ENCODE data around the gene FAM149B1.

Gene FAM149B1

GRCh38 chr10:73131913-73132686 is 35.8 kb upstream of the FAM149B1 start:
- H3K79me2 ChIP-seq (ENCODE audit: control insufficient read depth, insufficient read depth, low read length), result no peaks in the 10 kb centered on the region
- H2BK120ac ChIP-seq (ENCODE audit: low read depth, low read length), result no peak overlapping the region
- H3K56ac ChIP-seq (ENCODE audit: low read length), result no peak overlapping the region
- DNase-seq, result no peak
- no peak overlapping the region for H3K4ac ChIP-seq (ENCODE audit: low read depth, low read length)
- H3K27me3 ChIP-seq (ENCODE audit: insufficient read depth, low read length, poor library complexity), result no peaks in the 10 kb centered on the region
- no peak overlapping the region for H4K5ac ChIP-seq (ENCODE audit: low read length)
- H3K18ac ChIP-seq (ENCODE audit: low read length), result no peak overlapping the region
- no peak overlapping the region for H2BK15ac ChIP-seq (replicated peaks; ENCODE audit: low read depth)
- no peak overlapping the region for H2AK5ac ChIP-seq (ENCODE audit: low read length)
- H3K79me1 ChIP-seq (ENCODE audit: low read length), result no peaks in the 10 kb centered on the region
- H3K4me1 ChIP-seq (ENCODE audit: control insufficient read depth, low read depth, low read length), result no peaks in the 10 kb centered on the region
- H3K36me3 ChIP-seq (ENCODE audit: control insufficient read depth, insufficient read depth, low read length), result peaks cover 12% of the 10 kb centered on the region
- no peak overlapping the region for H3K4me2 ChIP-seq (ENCODE audit: low read length)
- H3K4me3 ChIP-seq (ENCODE audit: low read length), result no peak overlapping the region
- no peak overlapping the region for H3K27ac ChIP-seq (ENCODE audit: low read depth, low read length)
- no peak overlapping the region for H3K9ac ChIP-seq (ENCODE audit: low read length)
- H4K8ac ChIP-seq (ENCODE audit: low read depth, low read length), result no peak overlapping the region
- WGBS (ENCODE audit: extremely low coverage, insufficient coverage, low lambda C conversion rate), result no CpG with 5 or more reads among the region's 2 CpGs
- no peak overlapping the region for H2BK5ac ChIP-seq (ENCODE audit: low read length)
- no peak overlapping the region for H3K23ac ChIP-seq (ENCODE audit: low read length)

GRCh38 chr10:73134727-73135126 is 33.2 kb upstream of the FAM149B1 start:
- H3K23ac ChIP-seq (ENCODE audit: low read length), result no peak overlapping the region
- no peak overlapping the region for H3K56ac ChIP-seq (ENCODE audit: low read length)
- H3K9ac ChIP-seq (ENCODE audit: low read length), result no peak overlapping the region
- no peak overlapping the region for H3K4ac ChIP-seq (ENCODE audit: low read depth, low read length)
- H3K4me2 ChIP-seq (ENCODE audit: low read length), result no peak overlapping the region
- H3K79me2 ChIP-seq (ENCODE audit: control insufficient read depth, insufficient read depth, low read length), result no peaks in the 10 kb centered on the region
- H3K4me3 ChIP-seq (ENCODE audit: low read length), result no peak overlapping the region
- no peaks in the 10 kb centered on the region for H3K27me3 ChIP-seq (ENCODE audit: insufficient read depth, low read length, poor library complexity)
- DNase-seq, result no peak
- H2AK5ac ChIP-seq (ENCODE audit: low read length), result no peak overlapping the region
- H4K8ac ChIP-seq (ENCODE audit: low read depth, low read length), result no peak overlapping the region
- H3K18ac ChIP-seq (ENCODE audit: low read length), result no peak overlapping the region
- no peak overlapping the region for H2BK120ac ChIP-seq (ENCODE audit: low read depth, low read length)
- no CpG with 5 or more reads among the region's 3 CpGs for WGBS (ENCODE audit: extremely low coverage, insufficient coverage, low lambda C conversion rate)
- no peaks in the 10 kb centered on the region for H3K4me1 ChIP-seq (ENCODE audit: control insufficient read depth, low read depth, low read length)
- no peak overlapping the region for H2BK15ac ChIP-seq (replicated peaks; ENCODE audit: low read depth)
- H3K27ac ChIP-seq (ENCODE audit: low read depth, low read length), result no peak overlapping the region
- H3K79me1 ChIP-seq (ENCODE audit: low read length), result no peaks in the 10 kb centered on the region
- H3K36me3 ChIP-seq (ENCODE audit: control insufficient read depth, insufficient read depth, low read length), result peaks cover 12% of the 10 kb centered on the region
- H2BK5ac ChIP-seq (ENCODE audit: low read length), result no peak overlapping the region
- H4K5ac ChIP-seq (ENCODE audit: low read length), result no peak overlapping the region

- DNase-seq, result no peak
- Histone ChIP-seq H3K27ac (ENCODE audit: low read depth, low read length) (no peak overlapping the region), H3K79me1 (ENCODE audit: low read length) (no peaks in the 10 kb centered on the region), H3K4me1 (ENCODE audit: control insufficient read depth, low read depth, low read length) (no peaks in the 10 kb centered on the region), H3K9ac (ENCODE audit: low read length) (no peak overlapping the region), H4K8ac (ENCODE audit: low read depth, low read length) (no peak overlapping the region), H3K4me2 (ENCODE audit: low read length) (no peak overlapping the region), H3K4me3 (ENCODE audit: low read length) (no peak overlapping the region), H3K18ac (ENCODE audit: low read length) (no peak overlapping the region), H3K23ac (ENCODE audit: low read length) (no peak overlapping the region), H2BK5ac (ENCODE audit: low read length) (no peak overlapping the region), H3K56ac (ENCODE audit: low read length) (no peak overlapping the region), H2BK15ac (replicated peaks; ENCODE audit: low read depth) (no peak overlapping the region), H2BK120ac (ENCODE audit: low read depth, low read length) (no peak overlapping the region), H2AK5ac (ENCODE audit: low read length) (no peak overlapping the region), H3K4ac (ENCODE audit: low read depth, low read length) (no peak overlapping the region), H3K27me3 (ENCODE audit: insufficient read depth, low read length, poor library complexity) (no peaks in the 10 kb centered on the region), H4K5ac (ENCODE audit: low read length) (no peak overlapping the region), H3K36me3 (ENCODE audit: control insufficient read depth, insufficient read depth, low read length) (peaks cover 6% of the 10 kb centered on the region), H3K79me2 (ENCODE audit: control insufficient read depth, insufficient read depth, low read length) (no peaks in the 10 kb centered on the region)
- no CpG with 5 or more reads among the region's 2 CpGs for WGBS (ENCODE audit: extremely low coverage, insufficient coverage, low lambda C conversion rate)
Observed at GRCh38 chr10:73136627-73137026, 31.3 kb upstream of the FAM149B1 start.

- H3K23ac ChIP-seq (ENCODE audit: low read length), result no peak overlapping the region
- no peak overlapping the region for H3K4me3 ChIP-seq (ENCODE audit: low read length)
- no peak for DNase-seq
- no peak overlapping the region for H2BK15ac ChIP-seq (replicated peaks; ENCODE audit: low read depth)
- H3K4me2 ChIP-seq (ENCODE audit: low read length), result no peak overlapping the region
- H2BK5ac ChIP-seq (ENCODE audit: low read length), result no peak overlapping the region
- H4K8ac ChIP-seq (ENCODE audit: low read depth, low read length), result no peak overlapping the region
- H3K36me3 ChIP-seq (ENCODE audit: control insufficient read depth, insufficient read depth, low read length), result no peaks in the 10 kb centered on the region
- no CpG with 5 or more reads among the region's 2 CpGs for WGBS (ENCODE audit: extremely low coverage, insufficient coverage, low lambda C conversion rate)
- H3K18ac ChIP-seq (ENCODE audit: low read length), result no peak overlapping the region
- H3K27ac ChIP-seq (ENCODE audit: low read depth, low read length), result no peak overlapping the region
- H3K4ac ChIP-seq (ENCODE audit: low read depth, low read length), result no peak overlapping the region
- no peak overlapping the region for H4K5ac ChIP-seq (ENCODE audit: low read length)
- H3K4me1 ChIP-seq (ENCODE audit: control insufficient read depth, low read depth, low read length), result no peaks in the 10 kb centered on the region
- no peak overlapping the region for H2AK5ac ChIP-seq (ENCODE audit: low read length)
- H2BK120ac ChIP-seq (ENCODE audit: low read depth, low read length), result no peak overlapping the region
- H3K27me3 ChIP-seq (ENCODE audit: insufficient read depth, low read length, poor library complexity), result no peaks in the 10 kb centered on the region
- no peak overlapping the region for H3K9ac ChIP-seq (ENCODE audit: low read length)
- H3K56ac ChIP-seq (ENCODE audit: low read length), result no peak overlapping the region
- H3K79me1 ChIP-seq (ENCODE audit: low read length), result no peaks in the 10 kb centered on the region
- H3K79me2 ChIP-seq (ENCODE audit: control insufficient read depth, insufficient read depth, low read length), result no peaks in the 10 kb centered on the region
Observed at GRCh38 chr10:73139251-73139650, 28.7 kb upstream of the FAM149B1 start.

- Histone ChIP-seq H3K4ac (ENCODE audit: low read depth, low read length) (no peak overlapping the region), H3K4me1 (ENCODE audit: control insufficient read depth, low read depth, low read length) (no peaks in the 10 kb centered on the region), H3K36me3 (ENCODE audit: control insufficient read depth, insufficient read depth, low read length) (no peaks in the 10 kb centered on the region), H3K79me1 (ENCODE audit: low read length) (no peaks in the 10 kb centered on the region), H3K79me2 (ENCODE audit: control insufficient read depth, insufficient read depth, low read length) (no peaks in the 10 kb centered on the region), H2AK5ac (ENCODE audit: low read length) (no peak overlapping the region), H3K27ac (ENCODE audit: low read depth, low read length) (no peak overlapping the region), H3K18ac (ENCODE audit: low read length) (no peak overlapping the region), H3K4me2 (ENCODE audit: low read length) (no peak overlapping the region), H4K8ac (ENCODE audit: low read depth, low read length) (no peak overlapping the region), H3K27me3 (ENCODE audit: insufficient read depth, low read length, poor library complexity) (no peaks in the 10 kb centered on the region), H3K4me3 (ENCODE audit: low read length) (no peak overlapping the region), H2BK15ac (replicated peaks; ENCODE audit: low read depth) (no peak overlapping the region), H2BK120ac (ENCODE audit: low read depth, low read length) (no peak overlapping the region), H3K23ac (ENCODE audit: low read length) (no peak overlapping the region), H3K9ac (ENCODE audit: low read length) (no peak overlapping the region), H2BK5ac (ENCODE audit: low read length) (no peak overlapping the region), H3K56ac (ENCODE audit: low read length) (no peak overlapping the region), H4K5ac (ENCODE audit: low read length) (no peak overlapping the region)
- WGBS (ENCODE audit: extremely low coverage, insufficient coverage, low lambda C conversion rate), result no CpG with 5 or more reads among the region's 3 CpGs
- no peak for DNase-seq
Observed at GRCh38 chr10:73141603-73142002, 26.3 kb upstream of the FAM149B1 start.

Data from mesendoderm (in vitro differentiated cells).